GM12874 (cell line): ENCODE results near the gene TTC38.

ENCODE experiments used
- CTCF ChIP-seq: IDR thresholded peaks from 2 replicates; pipeline ENCODE4 v1.5.1; 2011; ENCODE audit warnings: low read depth, mild to moderate bottlenecking, control low read depth, low read length, moderate library complexity; ENCODE audit not compliant: insufficient read depth

Gene TTC38

GRCh38 chr22:46319319-46319718 is 51.5 kb downstream of the TTC38 start:
- no peak for TF ChIP-seq CTCF

GRCh38 chr22:46320166-46320710 is 52.4 kb downstream of the TTC38 start:
- TF ChIP-seq CTCF = no peak

- TF ChIP-seq CTCF = no peak
Observed at GRCh38 chr22:46320716-46321386, 53.0 kb downstream of the TTC38 start.

GRCh38 chr22:46322711-46323110 is 54.9 kb downstream of the TTC38 start:
- no peak for TF ChIP-seq CTCF

GRCh38 chr22:46323162-46323561 is 55.4 kb downstream of the TTC38 start:
- no peak for TF ChIP-seq CTCF

GRCh38 chr22:46326066-46326680 is 58.4 kb downstream of the TTC38 start:
- TF ChIP-seq CTCF = no peak

- no peak for TF ChIP-seq CTCF
Observed at GRCh38 chr22:46327691-46328465, 60.1 kb downstream of the TTC38 start.
